Measurements from ENCODE around the gene NADSYN1.

NADSYN1 gene

GRCh38 chr11:71474141-71474770 lies 21.3 kb downstream of the NADSYN1 start:
- DNase-seq (ENCODE audit: low read depth, low spot score) = no peak

- DNase-seq (ENCODE audit: low read depth, low spot score) = no peak
Observed at GRCh38 chr11:71474771-71475483, 21.9 kb downstream of the NADSYN1 start.

DNA sequence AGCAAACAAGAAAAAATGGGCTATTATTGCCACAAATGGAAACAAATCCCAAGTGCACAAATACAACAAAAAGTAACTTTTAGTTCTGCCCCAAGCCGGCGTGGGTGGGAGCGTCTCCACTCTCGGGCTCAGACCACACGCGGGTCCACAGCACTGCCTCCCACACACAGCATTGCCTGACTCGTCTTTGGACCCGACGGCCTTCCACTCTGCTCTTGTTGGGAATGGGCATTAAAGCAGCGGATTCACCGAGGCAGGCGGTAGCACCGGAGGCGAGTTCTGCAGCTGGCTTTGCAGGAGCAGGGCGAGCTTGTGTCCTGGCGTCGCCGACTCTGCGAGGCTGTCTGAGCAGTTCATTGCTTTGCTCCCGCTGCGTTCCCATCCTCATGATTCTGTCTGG lies 23.0 kb downstream of the NADSYN1 start:
- no peak for DNase-seq (ENCODE audit: low read depth, low spot score)

- DNase-seq (ENCODE audit: low read depth, low spot score) = no peak
Observed at GRCh38 chr11:71476926-71477640, 24.1 kb downstream of the NADSYN1 start.

DNA sequence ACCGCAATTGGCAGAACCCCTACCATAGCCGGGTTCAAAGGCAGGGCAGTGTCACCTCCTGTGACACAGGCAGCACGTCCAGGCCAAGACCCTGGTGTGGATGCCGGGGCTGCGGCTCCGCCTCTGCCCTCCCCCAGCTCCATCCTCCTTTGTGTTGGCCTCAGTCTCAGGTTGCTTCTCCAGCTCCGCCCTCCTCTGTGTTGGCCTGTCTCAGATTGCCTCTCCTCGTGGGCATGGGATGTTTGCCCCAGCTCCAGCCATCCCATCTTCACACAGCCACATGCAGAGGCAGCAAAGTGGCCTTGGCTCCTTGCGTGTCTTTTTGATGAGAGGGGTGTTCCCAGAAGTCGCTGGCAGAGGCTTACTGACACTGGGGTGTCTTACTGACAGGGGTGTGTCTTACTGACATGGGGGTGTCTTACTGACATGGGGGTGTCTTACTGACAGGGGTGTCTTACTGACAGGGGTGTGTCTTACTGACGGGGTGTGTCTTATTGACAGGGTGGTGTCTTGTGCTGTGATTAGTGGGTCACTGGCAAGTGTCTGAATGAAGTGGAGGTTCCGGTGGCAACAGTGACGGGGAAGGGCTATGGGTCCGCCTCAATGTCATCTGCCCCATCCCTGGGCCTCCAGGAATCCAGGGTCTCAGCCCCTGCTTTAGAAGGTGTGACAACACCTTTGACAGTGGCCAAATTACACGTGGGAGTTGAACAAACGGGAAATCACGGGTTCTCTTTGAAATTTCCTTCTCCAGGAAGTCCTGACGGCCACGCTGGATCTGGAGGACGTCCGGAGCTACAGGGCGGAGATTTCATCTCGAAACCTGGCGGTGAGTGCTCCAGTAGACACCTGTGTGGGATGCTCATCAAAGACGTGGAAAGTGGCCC lies 24.9 kb downstream of the NADSYN1 start:
- DNase-seq (ENCODE audit: low read depth, low spot score) = no peak

GRCh38 chr11:71478528-71478840 lies 25.5 kb downstream of the NADSYN1 start:
- no peak for DNase-seq (ENCODE audit: low read depth, low spot score)

DNA sequence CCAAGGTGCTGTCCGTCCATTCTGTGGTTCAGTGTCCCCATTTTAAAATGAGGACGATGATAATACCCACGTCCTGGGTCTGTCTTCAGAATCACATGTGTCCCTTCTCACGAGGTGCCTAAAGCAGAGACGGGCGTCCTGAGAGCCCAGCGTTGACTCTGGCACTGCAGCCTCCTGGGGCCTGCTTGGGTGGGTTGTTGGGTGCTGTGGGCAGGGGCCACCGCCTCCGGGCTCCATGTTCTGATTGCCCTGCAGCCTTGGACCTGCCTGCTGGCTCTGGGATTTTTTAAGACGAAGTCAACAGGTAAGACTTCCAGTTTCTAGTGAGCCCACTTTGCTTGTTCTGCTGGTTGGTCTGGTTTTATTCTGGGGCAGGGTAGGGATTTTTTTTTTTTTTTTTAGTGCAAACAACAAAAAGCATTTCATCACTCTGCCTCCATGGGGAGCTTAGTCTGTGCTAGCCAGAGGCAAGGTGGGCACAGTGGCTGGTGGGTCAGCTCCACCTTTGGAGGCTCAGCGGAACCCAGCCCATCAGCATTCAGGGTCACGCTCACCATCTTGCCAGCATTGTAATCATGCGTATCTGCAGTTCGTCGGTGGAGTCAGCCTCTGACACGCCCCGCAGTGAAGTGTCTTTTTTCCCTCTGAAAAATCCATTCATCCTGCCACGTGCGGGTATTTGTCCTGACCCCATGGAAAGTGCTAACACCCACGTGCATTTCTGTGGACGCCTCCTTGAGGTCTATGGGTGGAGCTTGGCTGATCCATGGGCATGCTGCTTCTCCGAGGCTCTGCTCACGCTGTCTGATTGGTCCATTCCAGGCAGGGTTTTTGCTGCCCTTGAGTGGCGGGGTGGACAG lies 28.3 kb downstream of the NADSYN1 start:
- DNase-seq (ENCODE audit: low read depth, low spot score) = no peak

GRCh38 chr11:71482216-71482615 lies 29.2 kb downstream of the NADSYN1 start:
- DNase-seq (ENCODE audit: low read depth, low spot score) = no peak

DNA sequence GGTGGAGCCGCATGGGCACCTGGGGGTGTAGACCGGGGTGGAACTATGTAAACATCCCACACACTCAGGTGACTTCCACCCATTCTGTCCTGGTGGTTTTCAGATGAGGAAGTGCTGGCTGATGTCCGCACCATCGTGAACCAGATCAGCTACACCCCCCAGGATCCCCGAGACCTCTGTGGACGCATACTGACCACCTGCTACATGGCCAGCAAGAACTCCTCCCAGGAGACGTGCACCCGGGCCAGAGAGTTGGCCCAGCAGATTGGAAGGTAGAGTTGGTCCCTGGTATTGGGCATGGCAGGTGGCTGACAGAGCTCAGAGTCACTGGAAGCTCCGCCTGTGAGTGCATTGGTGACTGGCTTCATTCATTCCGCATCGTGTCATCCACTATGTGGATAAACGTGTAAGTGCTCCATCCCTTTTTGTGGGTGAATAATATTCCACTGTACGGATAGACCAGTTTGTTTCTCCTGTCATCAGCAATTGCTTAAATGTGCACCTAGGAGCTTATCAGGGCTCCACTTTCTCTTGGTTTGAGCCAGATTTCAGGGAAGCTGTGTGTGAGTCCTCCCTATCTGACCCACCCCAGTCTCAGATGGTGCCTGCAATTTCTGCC lies 29.9 kb downstream of the NADSYN1 start:
- no peak for DNase-seq (ENCODE audit: low read depth, low spot score)

DNA sequence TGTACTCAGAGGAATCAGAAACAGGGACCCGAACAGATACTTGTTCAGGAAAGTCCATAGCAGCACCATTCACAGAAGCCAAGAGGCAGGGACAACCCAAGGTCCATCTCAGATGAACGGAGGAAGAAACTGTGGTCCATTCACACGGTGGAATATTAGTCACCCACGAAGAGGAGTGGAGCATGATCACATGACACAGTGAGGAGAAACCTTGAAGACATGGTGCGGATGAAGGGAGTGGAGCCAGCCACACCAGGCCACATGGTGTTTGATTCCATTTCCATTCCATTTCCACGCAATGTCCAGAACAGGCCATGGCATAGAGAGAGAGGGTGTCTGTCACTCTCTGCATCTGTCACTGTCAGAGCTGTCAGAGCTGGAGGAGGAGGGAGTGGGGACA lies 30.7 kb downstream of the NADSYN1 start:
- no peak for DNase-seq (ENCODE audit: low read depth, low spot score)

GRCh38 chr11:71484248-71485062 lies 31.5 kb downstream of the NADSYN1 start:
- no peak for DNase-seq (ENCODE audit: low read depth, low spot score)

GRCh38 chr11:71485063-71485399 lies 32.0 kb downstream of the NADSYN1 start:
- DNase-seq (ENCODE audit: low read depth, low spot score) = no peak

DNA sequence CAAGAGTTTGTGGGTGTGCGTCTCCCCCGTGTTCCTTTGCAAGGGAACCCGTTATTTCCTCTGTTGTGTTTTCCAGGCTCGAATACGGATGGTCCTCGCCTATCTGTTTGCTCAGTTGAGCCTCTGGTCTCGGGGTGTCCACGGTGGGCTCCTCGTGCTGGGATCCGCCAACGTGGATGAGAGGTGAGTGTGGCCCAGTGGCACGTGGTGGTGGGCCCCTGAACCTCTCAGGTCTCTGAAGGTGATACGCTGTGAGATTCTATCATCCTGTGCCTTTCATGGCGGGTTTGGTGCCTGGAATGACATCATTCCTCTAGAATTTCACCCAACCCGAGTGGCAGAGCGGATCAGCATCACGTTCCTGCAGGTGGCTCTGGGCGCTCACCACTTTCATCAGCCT lies 32.5 kb downstream of the NADSYN1 start:
- no peak for DNase-seq (ENCODE audit: low read depth, low spot score)

DNA sequence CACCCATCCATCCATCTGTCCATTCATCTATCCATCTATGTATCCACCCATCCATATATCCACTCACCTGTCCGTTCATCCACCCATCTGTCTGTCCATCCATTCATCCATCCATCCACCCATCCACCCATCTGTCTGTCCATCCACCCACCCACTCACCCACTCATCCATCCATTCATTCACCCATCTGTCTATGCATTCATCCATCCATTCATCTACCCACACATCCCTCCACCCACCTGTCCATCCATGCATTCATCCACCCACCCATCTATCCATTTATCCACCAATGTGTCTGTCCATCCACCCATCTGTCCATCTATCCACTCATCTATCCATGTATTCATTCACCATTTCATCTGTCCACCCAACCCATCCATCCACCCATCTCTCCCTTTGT lies 33.3 kb downstream of the NADSYN1 start:
- no peak for DNase-seq (ENCODE audit: low read depth, low spot score)

DNA sequence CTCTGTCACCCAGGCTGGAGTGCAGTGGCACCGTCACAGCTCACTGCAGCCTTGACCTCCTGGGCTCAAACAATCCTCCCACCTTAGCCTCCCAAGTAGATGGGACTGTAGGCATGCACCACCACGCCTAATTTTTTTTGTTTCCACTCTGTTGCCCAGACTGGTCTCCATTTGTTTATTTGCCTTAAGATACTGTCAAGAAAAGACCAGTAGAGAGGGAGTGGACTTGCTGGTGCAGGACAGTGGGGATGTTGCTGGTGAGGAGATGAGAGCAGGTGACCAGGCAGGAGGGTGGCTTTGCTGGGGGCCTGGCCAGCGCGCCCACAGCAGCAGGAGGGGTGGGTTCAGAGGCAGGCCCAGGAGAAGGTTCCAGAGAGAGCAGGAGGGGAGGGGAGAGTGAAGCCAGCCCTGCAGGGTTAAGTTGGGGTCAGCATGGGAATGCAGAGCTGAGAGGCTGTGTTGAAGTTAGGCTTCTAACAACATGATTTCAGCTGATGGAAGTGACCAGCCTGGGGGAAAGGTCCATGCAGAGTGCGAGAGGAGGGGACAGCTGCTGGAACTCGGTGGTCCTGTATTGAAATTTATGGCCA lies 35.8 kb downstream of the NADSYN1 start:
- DNase-seq (ENCODE audit: low read depth, low spot score) = no peak

DNA sequence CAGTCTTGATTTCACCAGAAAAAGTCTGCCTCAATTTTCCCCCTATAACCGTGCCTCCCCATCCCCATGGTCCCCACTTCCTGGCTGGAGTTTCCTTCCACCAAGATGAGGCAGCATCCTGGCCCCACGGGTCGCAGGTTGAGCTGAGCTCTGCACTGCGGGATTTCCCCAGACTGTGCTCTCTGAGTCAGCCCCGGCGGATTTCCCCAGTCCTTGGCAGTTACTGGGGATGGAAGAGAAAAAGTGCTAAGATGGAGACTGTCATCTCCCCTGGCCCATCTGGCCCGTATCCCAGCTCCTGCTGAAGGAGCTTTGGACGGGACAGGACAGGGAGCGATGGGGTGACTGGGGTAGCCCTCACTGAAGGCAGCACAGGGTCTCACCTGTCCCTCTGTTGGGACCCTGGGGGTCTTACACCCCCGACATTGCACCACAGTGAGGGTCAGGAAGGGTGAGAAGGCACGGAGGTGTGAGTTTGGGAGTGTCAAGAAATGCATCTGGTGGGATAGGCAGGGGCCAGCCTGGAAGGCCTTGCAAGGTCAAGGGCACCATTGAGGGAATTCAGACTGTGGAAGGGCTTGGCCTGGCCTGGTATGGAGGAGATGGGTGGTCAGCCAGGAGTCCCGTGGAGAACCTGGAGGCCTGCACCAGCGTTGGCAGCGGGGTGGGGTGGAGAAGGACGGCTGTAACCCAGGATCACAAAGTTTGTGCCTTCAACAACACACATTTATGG lies 36.5 kb downstream of the NADSYN1 start:
- no peak for DNase-seq (ENCODE audit: low read depth, low spot score)

- DNase-seq (ENCODE audit: low read depth, low spot score) = no peak
Observed at GRCh38 chr11:71490044-71490730, 37.2 kb downstream of the NADSYN1 start.

GRCh38 chr11:71490731-71491390 lies 37.9 kb downstream of the NADSYN1 start:
- DNase-seq (ENCODE audit: low read depth, low spot score) = no peak

Data from smooth muscle cell of the brain vasculature (primary cell).